Thyroid gland (tissue), 4 donors: ENCODE measurements around the gene HMCN2.

Experiments
- POLR2A ChIP-seq, 2 donors: fragments of 450-650 bp; IDR thresholded peaks; one replicate each; pipeline ENCODE4 v1.6.1; 2017; ENCODE audit warnings: antibody characterized with exemption in 2 of 2, mild to moderate bottlenecking in 2 of 2, moderate library complexity in 1 of 2
- TF ChIP-seq, protein P1 (sequence below), 6 experiments: fragments of 200-600 bp in 3 of 6; fragments of 450-650 bp in 3 of 6; sonication (generic) in 3 of 6; IDR thresholded peaks; one replicate each; pipeline ENCODE4 v1.5.1; 2016 to 2019; ENCODE audit warnings: antibody characterized with exemption in 6 of 6, mild to moderate bottlenecking in 2 of 6, inconsistent platforms in 1 of 6, moderate library complexity in 1 of 6

DNA sequence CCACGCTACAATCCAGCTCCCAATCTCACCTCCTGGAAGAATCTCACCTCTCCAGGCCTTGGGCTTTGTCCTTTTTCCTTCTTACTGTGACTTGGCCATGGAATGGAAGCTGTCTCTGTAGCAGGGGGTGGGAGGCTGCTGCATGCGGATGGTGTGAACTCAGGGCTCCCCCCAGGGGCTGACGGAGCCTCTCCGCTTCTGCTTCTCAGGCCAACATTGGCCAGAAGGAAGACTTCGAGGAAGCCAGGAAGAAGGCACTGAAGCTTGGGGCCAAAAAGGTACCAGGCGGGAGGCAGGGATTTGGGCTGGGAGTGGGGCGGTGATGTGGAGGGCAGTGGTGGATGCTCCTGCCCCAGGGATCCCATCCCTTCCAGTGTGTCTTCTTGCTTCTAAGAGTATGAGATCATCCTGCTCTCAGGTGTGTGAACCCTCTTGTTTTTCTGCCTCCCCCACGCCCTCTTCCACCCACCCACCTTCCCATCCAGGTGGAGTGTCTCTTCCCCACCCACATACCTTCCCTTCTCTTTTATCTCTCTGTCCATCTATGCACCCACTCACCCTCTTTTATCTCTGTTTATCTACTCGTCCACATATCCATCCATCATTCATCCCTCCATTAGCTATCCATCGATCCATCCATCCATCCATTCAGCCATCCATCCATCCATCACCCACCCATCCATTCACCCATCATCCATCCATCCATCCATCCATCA lies 188.7 kb downstream of the HMCN2 start:
- TF ChIP-seq, protein P1, sequence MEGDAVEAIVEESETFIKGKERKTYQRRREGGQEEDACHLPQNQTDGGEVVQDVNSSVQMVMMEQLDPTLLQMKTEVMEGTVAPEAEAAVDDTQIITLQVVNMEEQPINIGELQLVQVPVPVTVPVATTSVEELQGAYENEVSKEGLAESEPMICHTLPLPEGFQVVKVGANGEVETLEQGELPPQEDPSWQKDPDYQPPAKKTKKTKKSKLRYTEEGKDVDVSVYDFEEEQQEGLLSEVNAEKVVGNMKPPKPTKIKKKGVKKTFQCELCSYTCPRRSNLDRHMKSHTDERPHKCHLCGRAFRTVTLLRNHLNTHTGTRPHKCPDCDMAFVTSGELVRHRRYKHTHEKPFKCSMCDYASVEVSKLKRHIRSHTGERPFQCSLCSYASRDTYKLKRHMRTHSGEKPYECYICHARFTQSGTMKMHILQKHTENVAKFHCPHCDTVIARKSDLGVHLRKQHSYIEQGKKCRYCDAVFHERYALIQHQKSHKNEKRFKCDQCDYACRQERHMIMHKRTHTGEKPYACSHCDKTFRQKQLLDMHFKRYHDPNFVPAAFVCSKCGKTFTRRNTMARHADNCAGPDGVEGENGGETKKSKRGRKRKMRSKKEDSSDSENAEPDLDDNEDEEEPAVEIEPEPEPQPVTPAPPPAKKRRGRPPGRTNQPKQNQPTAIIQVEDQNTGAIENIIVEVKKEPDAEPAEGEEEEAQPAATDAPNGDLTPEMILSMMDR (IDR thresholded peaks at IDR 0.05): no peak
- TF ChIP-seq POLR2A (IDR thresholded peaks at IDR 0.05): no peak
